ENCODE measurements around the gene FAT1. TPM values are rescaled to one million over a fixed set of nuclear protein-coding genes. Genes with fewer than 3 reads are reported as not detected.
"Not testable (repeated sequence)": the region's sequence is repeated elsewhere in the genome, so short reads cannot be mapped to it uniquely, and the experiment has no call there.

Gene FAT1
- total RNA-seq, 2 donors from 2014 or later = not detected

- H3K27me3 Mint-ChIP-seq; ATAC-seq; H3K4me1 Mint-ChIP-seq (ENCODE audit: low read depth in 2 of 2); H3K9me3 Mint-ChIP-seq; H3K36me3 Mint-ChIP-seq; H3K4me3 Mint-ChIP-seq; DNase-seq (ENCODE audit: low spot score); H3K27ac Mint-ChIP-seq: not testable (repeated sequence)
Measured at GRCh38 chr4:186659456-186659855, 64.2 kb downstream of the FAT1 start.

GRCh38 chr4:186658657-186659056 lies 65.0 kb downstream of the FAT1 start:
- H3K4me1 Mint-ChIP-seq (ENCODE audit: low read depth in 2 of 2) = no peaks in the 10 kb centered on the region
- H3K27me3 Mint-ChIP-seq = no peaks in the 10 kb centered on the region
- H3K27ac Mint-ChIP-seq = no peak overlapping the region
- H3K36me3 Mint-ChIP-seq = no peaks in the 10 kb centered on the region
- DNase-seq (ENCODE audit: low spot score) (no peak), ATAC-seq (no peak)
- H3K9me3 Mint-ChIP-seq = no peaks in the 10 kb centered on the region
- no peak overlapping the region for H3K4me3 Mint-ChIP-seq

GRCh38 chr4:186657764-186658163 lies 65.9 kb downstream of the FAT1 start:
- Mint-ChIP-seq H3K9me3 (no peaks in the 10 kb centered on the region), H3K4me1 (ENCODE audit: low read depth in 2 of 2) (no peaks in the 10 kb centered on the region), H3K4me3 (no peak overlapping the region), H3K36me3 (no peaks in the 10 kb centered on the region), H3K27ac (no peak overlapping the region), H3K27me3 (no peaks in the 10 kb centered on the region)
- no peak for ATAC-seq
- DNase-seq (ENCODE audit: low spot score) = no peak

GRCh38 chr4:186653969-186654368 lies 69.7 kb downstream of the FAT1 start:
- H3K27me3 Mint-ChIP-seq = no peaks in the 10 kb centered on the region
- no peaks in the 10 kb centered on the region for H3K4me1 Mint-ChIP-seq (ENCODE audit: low read depth in 2 of 2)
- H3K4me3 Mint-ChIP-seq = no peak overlapping the region
- H3K9me3 Mint-ChIP-seq = peaks cover 3% of the 10 kb centered on the region
- no peak for DNase-seq (ENCODE audit: low spot score)
- no peaks in the 10 kb centered on the region for H3K36me3 Mint-ChIP-seq
- H3K27ac Mint-ChIP-seq = no peak overlapping the region
- ATAC-seq = no peak

GRCh38 chr4:186651624-186652023 lies 72.0 kb downstream of the FAT1 start:
- H3K9me3 Mint-ChIP-seq = peaks cover 6% of the 10 kb centered on the region
- DNase-seq (ENCODE audit: low spot score) (no peak), ATAC-seq (no peak)
- no peaks in the 10 kb centered on the region for H3K36me3 Mint-ChIP-seq
- no peaks in the 10 kb centered on the region for H3K27me3 Mint-ChIP-seq
- H3K4me3 Mint-ChIP-seq = no peak overlapping the region
- no peaks in the 10 kb centered on the region for H3K4me1 Mint-ChIP-seq (ENCODE audit: low read depth in 2 of 2)
- H3K27ac Mint-ChIP-seq = no peak overlapping the region

- H3K36me3 Mint-ChIP-seq = no peaks in the 10 kb centered on the region
Measured at GRCh38 chr4:186651181-186651603, 72.5 kb downstream of the FAT1 start.

GRCh38 chr4:186650401-186651180 lies 73.1 kb downstream of the FAT1 start:
- ATAC-seq (no peak), DNase-seq (ENCODE audit: low spot score) (no peak)
- H3K4me3 Mint-ChIP-seq = no peak overlapping the region
- H3K27me3 Mint-ChIP-seq = no peaks in the 10 kb centered on the region
- H3K27ac Mint-ChIP-seq = no peak overlapping the region
- H3K9me3 Mint-ChIP-seq = peaks cover 6% of the 10 kb centered on the region
- H3K36me3 Mint-ChIP-seq = no peaks in the 10 kb centered on the region
- H3K4me1 Mint-ChIP-seq (ENCODE audit: low read depth in 2 of 2) = no peaks in the 10 kb centered on the region

More at GRCh38 chr4:186651181-186651603, 72.5 kb downstream of the FAT1 start:
- Mint-ChIP-seq H3K9me3 (peaks cover 6% of the 10 kb centered on the region), H3K4me1 (ENCODE audit: low read depth in 2 of 2) (no peaks in the 10 kb centered on the region), H3K27me3 (no peaks in the 10 kb centered on the region), H3K27ac (no peak overlapping the region), H3K4me3 (no peak overlapping the region)
- no peak for DNase-seq (ENCODE audit: low spot score)
- ATAC-seq = no peak

- H3K4me3 Mint-ChIP-seq = no peak overlapping the region
- no peaks in the 10 kb centered on the region for H3K27me3 Mint-ChIP-seq
- DNase-seq (ENCODE audit: low spot score) = no peak
- no peak overlapping the region for H3K27ac Mint-ChIP-seq
- H3K36me3 Mint-ChIP-seq = no peaks in the 10 kb centered on the region
- ATAC-seq = no peak
- no peaks in the 10 kb centered on the region for H3K4me1 Mint-ChIP-seq (ENCODE audit: low read depth in 2 of 2)
- peaks cover 8% of the 10 kb centered on the region for H3K9me3 Mint-ChIP-seq
Measured at GRCh38 chr4:186647821-186648220, 75.8 kb downstream of the FAT1 start.

GRCh38 chr4:186644737-186645261 lies 78.9 kb downstream of the FAT1 start:
- H3K4me1 Mint-ChIP-seq (ENCODE audit: low read depth in 2 of 2) = no peaks in the 10 kb centered on the region
- DNase-seq (ENCODE audit: low spot score) (no peak), ATAC-seq (no peak)
- no peaks in the 10 kb centered on the region for H3K27me3 Mint-ChIP-seq
- no peak overlapping the region for H3K4me3 Mint-ChIP-seq
- H3K9me3 Mint-ChIP-seq = peaks cover 8% of the 10 kb centered on the region
- H3K27ac Mint-ChIP-seq = no peak overlapping the region
- no peaks in the 10 kb centered on the region for H3K36me3 Mint-ChIP-seq

- DNase-seq (ENCODE audit: low spot score) = no peak
- H3K9me3 Mint-ChIP-seq = peaks cover 8% of the 10 kb centered on the region
- H3K27me3 Mint-ChIP-seq = no peaks in the 10 kb centered on the region
- no peak overlapping the region for H3K4me3 Mint-ChIP-seq
- H3K4me1 Mint-ChIP-seq (ENCODE audit: low read depth in 2 of 2) = no peaks in the 10 kb centered on the region
- ATAC-seq = no peak
- no peaks in the 10 kb centered on the region for H3K36me3 Mint-ChIP-seq
- no peak overlapping the region for H3K27ac Mint-ChIP-seq
Measured at GRCh38 chr4:186644311-186644638, 79.4 kb downstream of the FAT1 start.

- Mint-ChIP-seq H3K4me1 (ENCODE audit: low read depth in 2 of 2) (no peaks in the 10 kb centered on the region), H3K36me3 (no peaks in the 10 kb centered on the region), H3K4me3 (no peak overlapping the region), H3K27me3 (no peaks in the 10 kb centered on the region), H3K27ac (no peak overlapping the region), H3K9me3 (peaks cover 8% of the 10 kb centered on the region)
- DNase-seq (ENCODE audit: low spot score) (no peak), ATAC-seq (no peak)
Measured at GRCh38 chr4:186643501-186644310, 80.0 kb downstream of the FAT1 start.

GRCh38 chr4:186642998-186643397 lies 80.7 kb downstream of the FAT1 start:
- Mint-ChIP-seq H3K27ac (no peak overlapping the region), H3K4me3 (no peak overlapping the region), H3K36me3 (no peaks in the 10 kb centered on the region), H3K9me3 (peaks cover 8% of the 10 kb centered on the region), H3K4me1 (ENCODE audit: low read depth in 2 of 2) (no peaks in the 10 kb centered on the region), H3K27me3 (no peaks in the 10 kb centered on the region)
- DNase-seq (ENCODE audit: low spot score) = no peak
- no peak for ATAC-seq

- no peak overlapping the region for H3K4me3 Mint-ChIP-seq
- H3K27me3 Mint-ChIP-seq = no peaks in the 10 kb centered on the region
- H3K4me1 Mint-ChIP-seq (ENCODE audit: low read depth in 2 of 2) = no peaks in the 10 kb centered on the region
- no peaks in the 10 kb centered on the region for H3K36me3 Mint-ChIP-seq
- no peak overlapping the region for H3K27ac Mint-ChIP-seq
- DNase-seq (ENCODE audit: low spot score) = no peak
- H3K9me3 Mint-ChIP-seq = peaks cover 5% of the 10 kb centered on the region
- ATAC-seq = no peak
Measured at GRCh38 chr4:186642530-186642929, 81.1 kb downstream of the FAT1 start.

GRCh38 chr4:186634591-186635128 lies 89.0 kb downstream of the FAT1 start:
- ATAC-seq (no peak), DNase-seq (ENCODE audit: low spot score) (no peak)
- H3K27ac Mint-ChIP-seq = no peak overlapping the region
- H3K9me3 Mint-ChIP-seq = no peaks in the 10 kb centered on the region
- H3K4me3 Mint-ChIP-seq = no peak overlapping the region
- H3K27me3 Mint-ChIP-seq = no peaks in the 10 kb centered on the region
- H3K4me1 Mint-ChIP-seq (ENCODE audit: low read depth in 2 of 2) = no peaks in the 10 kb centered on the region
- no peaks in the 10 kb centered on the region for H3K36me3 Mint-ChIP-seq
